Measurements from ENCODE around the gene ANAPC15.
A peak's percentile ranks its signal among the peaks of the same experiment; 100 is the strongest.

Gene ANAPC15

DNA sequence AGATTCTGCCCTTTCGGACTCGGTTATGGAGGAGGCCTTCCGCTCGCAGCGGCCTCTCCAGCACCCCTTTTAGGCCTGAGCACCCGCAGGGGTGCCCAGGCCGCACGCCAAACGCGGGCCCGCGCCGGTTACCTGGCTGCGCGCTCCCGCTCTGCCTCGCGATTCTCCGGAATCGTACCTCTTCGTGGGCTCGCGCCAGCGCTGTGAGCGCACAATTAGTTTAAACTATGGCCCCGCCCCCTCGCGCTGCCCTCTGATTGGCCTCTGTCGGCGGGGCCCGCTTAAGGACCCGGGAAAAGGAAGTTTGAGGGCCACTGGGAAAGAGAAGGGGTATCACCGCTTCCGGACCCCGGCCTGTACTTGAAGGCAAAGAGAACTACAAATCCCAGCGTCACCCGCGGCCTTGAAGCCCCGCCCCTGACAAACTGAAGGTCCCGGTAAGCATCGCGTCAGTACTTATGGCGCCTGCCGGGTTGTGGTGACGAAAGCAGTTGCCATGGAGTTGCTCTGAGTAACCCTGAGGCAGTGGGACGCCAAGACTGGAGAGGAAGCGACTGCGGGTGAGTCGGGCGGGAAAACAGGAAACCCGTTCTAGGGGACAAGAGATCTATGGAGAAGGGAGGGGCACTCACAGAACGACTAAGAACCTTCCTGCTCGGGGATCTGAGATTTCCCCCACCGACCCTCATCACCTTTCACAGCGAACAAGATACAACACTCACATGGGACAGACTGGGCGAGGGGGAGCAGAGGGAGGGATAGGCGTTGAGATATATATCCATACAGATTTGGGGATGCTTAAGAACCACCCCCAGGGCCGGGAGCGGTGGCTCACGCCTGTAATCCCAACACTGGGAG, 31.9 kb downstream of the ANAPC15 start, which contains the start of the genes LRRC51 and NUMA1:
LRRC51 (plus strand) TSS at position 525 of the 858 bp plus-strand sequence. CDS start 8,234 bp downstream, outside the sequence.
NUMA1 (minus strand) TSS at position 217 of the 858 bp plus-strand sequence. CDS start 44,599 bp downstream, outside the sequence.
- Histone ChIP-seq H3K4me1 (ENCODE audit: control insufficient read depth, insufficient read depth, low read length) (no peaks in the 10 kb centered on the region), H3K9me3 (ENCODE audit: control insufficient read depth, insufficient read depth, low read depth, low read length) (no peaks in the 10 kb centered on the region), H3K4me3 (ENCODE audit: low read depth, low read length) (peak within 1 kb of the TSS; percentile 77), H3K36me3 (ENCODE audit: control insufficient read depth in 2 of 2, insufficient read depth in 1 of 2, low read length in 2 of 2) (peaks cover 0 to 8% of the 10 kb centered on the region in 2 experiments; a peak in 2 of 3 replicates), H3K27ac (ENCODE audit: extremely low read depth, low read depth, low read length) (peak within 1 kb of the TSS; percentile 57)
- CTCF ChIA-PET = interaction anchor here (0.6 to 2.3 kb wide), 3 partner anchors 10 to 374 kb away, joined by 3 to 17 read pairs (median 13); no protein-coding TSS in a partner anchor
- POLR2A ChIA-PET = interaction anchor here (0.8 to 1.8 kb wide), 2 partner anchors 32 to 350 kb away, joined by 4 to 7 read pairs; partner anchors contain the start of gene ANAPC15
- TF ChIP-seq ZNF202 (tag by site-specific recombination; IDR thresholded peaks at IDR 0.05; ENCODE audit: borderline replicate concordance) (no peak), ZNF521 (tag by site-specific recombination; IDR thresholded peaks at IDR 0.05) (no peak), MZF1 (tag by site-specific recombination; IDR thresholded peaks at IDR 0.05; ENCODE audit: borderline replicate concordance) (peak; percentile 60; the same call in 1 of the 2 replicates), ZNF530 (tag by site-specific recombination; IDR thresholded peaks at IDR 0.05; ENCODE audit: low read depth) (no peak), ZSCAN18 (tag by site-specific recombination; IDR thresholded peaks at IDR 0.05) (no peak), ZNF514 (tag by site-specific recombination; IDR thresholded peaks at IDR 0.05) (no peak), ZNF274 (IDR thresholded peaks at IDR 0.05; ENCODE audit: low read length) (no peak), ZNF274 (tag by site-specific recombination; IDR thresholded peaks at IDR 0.05; ENCODE audit: borderline replicate concordance) (no peak), ZFP41 (tag by site-specific recombination; IDR thresholded peaks at IDR 0.05; ENCODE audit: borderline replicate concordance) (no peak), ZNF335 (tag by site-specific recombination; conservative IDR thresholded peaks at IDR 0.05) (peak; percentile 78), ZNF132 (tag by site-specific recombination; IDR thresholded peaks at IDR 0.05; ENCODE audit: borderline replicate concordance) (no peak), ZNF596 (tag by site-specific recombination; IDR thresholded peaks at IDR 0.05) (no peak), ZNF610 (tag by site-specific recombination; IDR thresholded peaks at IDR 0.05; ENCODE audit: borderline replicate concordance) (no peak), ZNF248 (tag by site-specific recombination; IDR thresholded peaks at IDR 0.05) (no peak), ZBTB17 (tag by site-specific recombination; IDR thresholded peaks at IDR 0.05) (peak; percentile 93), ZBTB48 (tag by site-specific recombination; IDR thresholded peaks at IDR 0.05) (peak; percentile 48), ZXDB (tag by site-specific recombination; IDR thresholded peaks at IDR 0.05) (peak; percentile 12; the same call in 1 of the 2 replicates), ZNF692 (tag by site-specific recombination; IDR thresholded peaks at IDR 0.05) (peak; percentile 69; the same call in 1 of the 2 replicates), KLF17 (tag by site-specific recombination; IDR thresholded peaks at IDR 0.05) (0 out of 2 replicates have a peak, but pooled peaks have one; percentile 20), ZNF10 (tag by site-specific recombination; IDR thresholded peaks at IDR 0.05) (no peak)
- TF ChIP-seq, protein P1, sequence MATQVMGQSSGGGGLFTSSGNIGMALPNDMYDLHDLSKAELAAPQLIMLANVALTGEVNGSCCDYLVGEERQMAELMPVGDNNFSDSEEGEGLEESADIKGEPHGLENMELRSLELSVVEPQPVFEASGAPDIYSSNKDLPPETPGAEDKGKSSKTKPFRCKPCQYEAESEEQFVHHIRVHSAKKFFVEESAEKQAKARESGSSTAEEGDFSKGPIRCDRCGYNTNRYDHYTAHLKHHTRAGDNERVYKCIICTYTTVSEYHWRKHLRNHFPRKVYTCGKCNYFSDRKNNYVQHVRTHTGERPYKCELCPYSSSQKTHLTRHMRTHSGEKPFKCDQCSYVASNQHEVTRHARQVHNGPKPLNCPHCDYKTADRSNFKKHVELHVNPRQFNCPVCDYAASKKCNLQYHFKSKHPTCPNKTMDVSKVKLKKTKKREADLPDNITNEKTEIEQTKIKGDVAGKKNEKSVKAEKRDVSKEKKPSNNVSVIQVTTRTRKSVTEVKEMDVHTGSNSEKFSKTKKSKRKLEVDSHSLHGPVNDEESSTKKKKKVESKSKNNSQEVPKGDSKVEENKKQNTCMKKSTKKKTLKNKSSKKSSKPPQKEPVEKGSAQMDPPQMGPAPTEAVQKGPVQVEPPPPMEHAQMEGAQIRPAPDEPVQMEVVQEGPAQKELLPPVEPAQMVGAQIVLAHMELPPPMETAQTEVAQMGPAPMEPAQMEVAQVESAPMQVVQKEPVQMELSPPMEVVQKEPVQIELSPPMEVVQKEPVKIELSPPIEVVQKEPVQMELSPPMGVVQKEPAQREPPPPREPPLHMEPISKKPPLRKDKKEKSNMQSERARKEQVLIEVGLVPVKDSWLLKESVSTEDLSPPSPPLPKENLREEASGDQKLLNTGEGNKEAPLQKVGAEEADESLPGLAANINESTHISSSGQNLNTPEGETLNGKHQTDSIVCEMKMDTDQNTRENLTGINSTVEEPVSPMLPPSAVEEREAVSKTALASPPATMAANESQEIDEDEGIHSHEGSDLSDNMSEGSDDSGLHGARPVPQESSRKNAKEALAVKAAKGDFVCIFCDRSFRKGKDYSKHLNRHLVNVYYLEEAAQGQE (tag by site-specific recombination; IDR thresholded peaks at IDR 0.05) = no peak
- TF ChIP-seq, protein P2, sequence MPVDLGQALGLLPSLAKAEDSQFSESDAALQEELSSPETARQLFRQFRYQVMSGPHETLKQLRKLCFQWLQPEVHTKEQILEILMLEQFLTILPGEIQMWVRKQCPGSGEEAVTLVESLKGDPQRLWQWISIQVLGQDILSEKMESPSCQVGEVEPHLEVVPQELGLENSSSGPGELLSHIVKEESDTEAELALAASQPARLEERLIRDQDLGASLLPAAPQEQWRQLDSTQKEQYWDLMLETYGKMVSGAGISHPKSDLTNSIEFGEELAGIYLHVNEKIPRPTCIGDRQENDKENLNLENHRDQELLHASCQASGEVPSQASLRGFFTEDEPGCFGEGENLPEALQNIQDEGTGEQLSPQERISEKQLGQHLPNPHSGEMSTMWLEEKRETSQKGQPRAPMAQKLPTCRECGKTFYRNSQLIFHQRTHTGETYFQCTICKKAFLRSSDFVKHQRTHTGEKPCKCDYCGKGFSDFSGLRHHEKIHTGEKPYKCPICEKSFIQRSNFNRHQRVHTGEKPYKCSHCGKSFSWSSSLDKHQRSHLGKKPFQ (tag by site-specific recombination; IDR thresholded peaks at IDR 0.05) = peak; percentile 25; the same call in 1 of the 2 replicates
- TF ChIP-seq, protein P3, sequence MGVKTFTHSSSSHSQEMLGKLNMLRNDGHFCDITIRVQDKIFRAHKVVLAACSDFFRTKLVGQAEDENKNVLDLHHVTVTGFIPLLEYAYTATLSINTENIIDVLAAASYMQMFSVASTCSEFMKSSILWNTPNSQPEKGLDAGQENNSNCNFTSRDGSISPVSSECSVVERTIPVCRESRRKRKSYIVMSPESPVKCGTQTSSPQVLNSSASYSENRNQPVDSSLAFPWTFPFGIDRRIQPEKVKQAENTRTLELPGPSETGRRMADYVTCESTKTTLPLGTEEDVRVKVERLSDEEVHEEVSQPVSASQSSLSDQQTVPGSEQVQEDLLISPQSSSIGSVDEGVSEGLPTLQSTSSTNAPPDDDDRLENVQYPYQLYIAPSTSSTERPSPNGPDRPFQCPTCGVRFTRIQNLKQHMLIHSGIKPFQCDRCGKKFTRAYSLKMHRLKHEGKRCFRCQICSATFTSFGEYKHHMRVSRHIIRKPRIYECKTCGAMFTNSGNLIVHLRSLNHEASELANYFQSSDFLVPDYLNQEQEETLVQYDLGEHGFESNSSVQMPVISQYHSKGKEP (tag by site-specific recombination; IDR thresholded peaks at IDR 0.05) = no peak
- TF ChIP-seq, protein P4, sequence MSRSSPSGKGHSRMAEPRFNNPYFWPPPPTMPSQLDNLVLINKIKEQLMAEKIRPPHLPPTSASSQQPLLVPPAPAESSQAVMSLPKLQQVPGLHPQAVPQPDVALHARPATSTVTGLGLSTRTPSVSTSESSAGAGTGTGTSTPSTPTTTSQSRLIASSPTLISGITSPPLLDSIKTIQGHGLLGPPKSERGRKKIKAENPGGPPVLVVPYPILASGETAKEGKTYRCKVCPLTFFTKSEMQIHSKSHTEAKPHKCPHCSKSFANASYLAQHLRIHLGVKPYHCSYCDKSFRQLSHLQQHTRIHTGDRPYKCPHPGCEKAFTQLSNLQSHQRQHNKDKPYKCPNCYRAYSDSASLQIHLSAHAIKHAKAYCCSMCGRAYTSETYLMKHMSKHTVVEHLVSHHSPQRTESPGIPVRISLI (tag by site-specific recombination; IDR thresholded peaks at IDR 0.05) = no peak
